Activated CD4-positive, alpha-beta T cell treated with anti-CD3 and anti-CD28 coated beads, Interleukin-2, amount 50 U/mL, for 4 hours (primary cell): ENCODE measurements around the gene RNF180.
"Not testable (repeated sequence)": the region's sequence is repeated elsewhere in the genome, so short reads cannot be mapped to it uniquely, and the experiment has no call there.

ENCODE experiments used
- DNase-seq, 2 experiments: peaks; one replicate each; pipeline ENCODE4 v3.0.0-alpha.2; 2020

The RNF180 gene

GRCh38 chr5:64286381-64286780 is 120.7 kb downstream of the RNF180 start:
- DNase-seq, result no peak

DNA sequence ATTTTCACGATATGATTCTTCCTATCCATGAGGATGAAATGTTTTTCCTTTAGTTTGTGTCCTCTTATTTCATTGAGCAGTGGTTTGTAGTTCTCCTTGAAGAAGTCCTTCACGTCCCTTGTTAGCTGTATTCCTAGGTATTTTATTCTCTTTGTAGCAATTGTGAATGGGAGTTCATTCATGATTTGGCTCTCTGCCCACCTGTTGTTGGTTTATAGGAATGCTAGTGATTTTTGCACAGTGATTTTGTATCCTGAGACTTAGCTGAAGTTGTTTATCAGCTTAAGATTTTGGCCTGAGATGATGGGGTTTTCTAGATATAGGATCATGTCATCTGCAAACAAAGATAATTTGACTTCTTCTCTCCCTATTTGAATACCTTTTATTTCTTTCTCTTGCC is 122.9 kb downstream of the RNF180 start:
- DNase-seq, result not testable (repeated sequence)

- no peak for DNase-seq
Observed at GRCh38 chr5:64292611-64293215, 127.1 kb downstream of the RNF180 start.

- DNase-seq, result no peak
Observed at GRCh38 chr5:64295101-64295500, 129.5 kb downstream of the RNF180 start.

DNA sequence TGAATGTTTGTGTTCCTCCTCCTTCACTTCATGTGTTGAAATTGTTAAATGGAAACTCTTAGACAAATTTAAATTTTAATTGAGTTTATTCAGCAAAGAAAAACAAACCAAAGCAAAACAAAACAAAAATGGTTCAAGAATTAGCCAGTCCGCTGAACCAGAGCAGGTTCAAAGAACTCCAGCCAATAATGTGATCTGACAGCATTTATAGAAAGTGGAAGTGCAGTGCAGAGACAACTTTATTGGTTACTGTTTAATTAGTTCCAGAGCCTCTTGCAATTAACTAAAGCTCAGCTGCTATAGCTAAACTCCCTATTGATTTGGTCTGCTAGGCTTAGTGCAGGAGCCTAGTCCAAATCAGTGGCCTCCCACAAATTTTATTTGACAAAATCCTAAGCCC is 132.9 kb downstream of the RNF180 start:
- no peak for DNase-seq

GRCh38 chr5:64299805-64300204 is 134.2 kb downstream of the RNF180 start:
- no peak for DNase-seq

GRCh38 chr5:64301566-64301965 is 135.9 kb downstream of the RNF180 start:
- no peak for DNase-seq

- DNase-seq, result no peak
Observed at GRCh38 chr5:64308135-64308534, 142.5 kb downstream of the RNF180 start.

DNA sequence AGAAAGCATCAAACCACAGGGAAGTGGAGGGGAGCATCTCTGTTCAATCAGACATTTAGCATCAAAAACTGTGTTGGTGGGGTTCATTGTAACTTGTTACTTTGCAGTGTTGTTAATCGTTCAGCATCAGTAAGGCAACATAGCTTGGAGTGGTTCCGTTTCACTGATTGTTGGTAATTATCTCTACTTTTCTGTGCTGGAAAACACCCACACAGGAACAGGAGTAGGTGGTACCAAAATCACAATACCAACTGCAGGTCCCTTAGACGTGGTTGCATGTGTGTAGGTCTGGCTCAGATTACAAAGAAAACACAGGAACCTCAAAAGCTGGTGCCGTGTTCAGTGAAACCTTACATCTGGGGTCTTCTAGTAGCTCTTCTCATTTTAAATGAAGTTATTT is 146.8 kb downstream of the RNF180 start:
- DNase-seq, result no peak

DNA sequence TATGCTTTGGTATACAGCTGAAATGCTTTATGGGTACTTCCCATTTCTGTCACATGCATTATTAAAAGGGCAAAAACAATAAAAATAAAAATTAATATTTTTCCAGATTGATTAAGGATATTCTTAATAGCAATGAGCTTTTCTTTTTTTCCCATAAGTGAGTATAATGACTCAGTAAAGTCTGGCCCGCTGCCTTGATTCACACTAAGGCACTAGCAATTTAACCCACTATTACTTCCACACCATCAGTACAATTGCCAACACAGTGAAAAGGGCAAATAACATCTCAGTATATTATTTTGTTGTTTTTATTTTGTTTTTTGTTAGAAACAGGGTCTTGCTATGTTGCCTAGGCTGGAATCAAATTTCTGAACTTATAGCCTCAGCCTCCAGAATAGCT is 150.1 kb downstream of the RNF180 start:
- DNase-seq, result no peak

- no peak for DNase-seq
Observed at GRCh38 chr5:64318175-64318574, 152.5 kb downstream of the RNF180 start.

DNA sequence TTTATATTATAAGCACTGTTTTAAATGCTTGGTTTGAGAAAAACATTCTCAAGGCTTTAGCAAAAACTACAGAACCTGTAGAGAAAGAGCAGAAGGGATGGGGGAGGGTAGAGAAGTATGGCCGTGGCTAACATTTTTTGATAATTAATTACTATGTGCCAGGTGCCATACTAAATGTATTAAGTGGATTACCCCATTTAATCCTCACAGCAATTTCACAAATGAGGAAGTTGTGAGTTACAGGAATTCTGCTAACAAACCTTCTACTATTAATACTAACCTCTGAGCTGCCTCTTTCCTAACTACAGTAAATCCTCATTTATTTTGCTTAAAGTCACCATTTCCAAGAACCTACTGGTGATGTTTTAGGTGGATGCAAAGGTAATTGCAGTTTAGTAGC is 157.9 kb downstream of the RNF180 start:
- no peak for DNase-seq

GRCh38 chr5:64330728-64331231 is 165.1 kb downstream of the RNF180 start:
- no peak for DNase-seq

DNA sequence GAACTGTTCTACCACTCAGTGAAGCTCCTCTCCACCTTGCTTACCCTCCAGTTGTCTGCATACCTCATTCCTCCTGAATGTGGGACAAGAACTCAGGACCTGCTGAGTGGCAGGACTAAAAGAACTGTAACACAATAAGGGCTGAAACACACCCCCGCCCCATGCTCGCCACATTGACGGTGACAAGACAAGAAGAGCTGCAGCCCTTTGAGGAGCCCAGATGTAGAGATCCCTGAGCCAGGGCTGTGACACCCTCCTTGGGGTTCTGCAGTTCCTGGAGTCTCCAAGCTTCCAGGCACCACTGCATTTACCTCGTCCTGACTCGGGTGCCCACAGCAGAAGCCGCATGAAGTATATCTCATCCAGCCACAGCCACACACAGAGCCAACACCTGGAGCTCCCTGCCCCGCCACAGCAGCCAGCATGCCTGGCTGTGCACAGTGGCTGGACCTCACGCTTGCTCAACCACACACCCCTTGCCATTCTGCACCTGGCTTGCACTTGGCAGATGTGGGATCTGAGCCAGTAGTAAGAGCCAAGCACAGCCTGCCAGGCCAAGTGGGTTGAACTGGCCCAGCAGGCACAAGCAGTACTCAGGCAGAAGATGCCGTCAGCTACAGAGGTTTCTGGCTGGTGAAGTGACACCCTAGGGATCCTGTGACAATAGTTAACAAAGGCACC is 166.1 kb downstream of the RNF180 start:
- DNase-seq, result no peak

DNA sequence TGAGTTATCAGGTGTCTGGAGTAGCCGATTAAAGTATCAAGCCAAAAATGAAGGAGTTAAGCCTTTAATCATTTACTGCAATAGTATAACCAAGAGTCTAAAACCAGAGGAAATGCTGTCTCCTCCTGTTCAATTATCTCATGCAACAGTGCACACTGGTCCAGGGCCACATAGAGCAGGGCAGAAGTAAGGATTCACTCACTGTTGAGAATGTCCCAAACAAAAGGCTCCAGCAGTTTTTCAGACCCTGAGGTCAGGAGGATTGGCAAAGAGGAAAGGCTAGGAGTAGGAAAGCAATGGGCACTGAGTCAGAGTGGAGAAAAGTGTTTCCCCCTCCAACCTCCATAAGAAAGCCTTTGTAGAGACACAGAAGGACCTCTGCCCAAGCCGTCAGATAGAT is 168.2 kb downstream of the RNF180 start:
- no peak for DNase-seq

DNA sequence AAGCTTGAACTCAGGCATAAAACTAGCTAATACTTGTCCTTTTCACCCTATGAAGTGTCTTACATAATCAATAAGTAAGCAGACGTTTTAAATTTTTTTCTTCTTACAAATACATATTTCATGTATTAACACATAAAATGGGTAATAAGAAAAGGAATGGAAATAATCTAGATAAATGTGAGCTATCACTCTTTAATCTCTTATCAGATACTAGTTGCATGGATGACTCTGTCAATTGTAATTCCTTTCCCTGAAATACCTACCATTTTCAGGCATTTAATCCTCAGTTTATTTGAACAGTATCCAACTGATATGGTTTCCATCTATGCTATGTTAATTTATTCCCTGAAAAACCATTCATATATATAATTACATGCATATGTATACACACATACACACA is 174.1 kb downstream of the RNF180 start:
- no peak for DNase-seq

DNA sequence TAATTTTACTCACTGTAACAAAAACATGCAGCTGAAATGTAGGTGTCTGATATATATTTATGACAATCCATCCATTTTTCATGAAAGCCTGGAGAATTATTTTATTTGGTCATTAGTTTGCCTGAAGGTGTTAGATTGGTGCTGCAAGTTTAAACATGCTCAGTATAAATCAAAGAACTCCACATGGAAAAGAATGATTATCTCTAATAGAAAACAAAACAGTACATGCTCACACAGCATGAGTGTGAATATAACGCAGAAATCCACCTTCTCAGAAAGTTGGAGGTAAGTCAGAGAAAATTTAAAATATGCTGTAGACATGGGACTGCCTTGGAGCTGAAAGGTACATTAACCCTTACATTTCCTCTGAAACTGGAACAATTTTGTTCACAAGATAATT is 174.7 kb downstream of the RNF180 start:
- no peak for DNase-seq

GRCh38 chr5:64341340-64341739 is 175.7 kb downstream of the RNF180 start:
- DNase-seq, result no peak

DNA sequence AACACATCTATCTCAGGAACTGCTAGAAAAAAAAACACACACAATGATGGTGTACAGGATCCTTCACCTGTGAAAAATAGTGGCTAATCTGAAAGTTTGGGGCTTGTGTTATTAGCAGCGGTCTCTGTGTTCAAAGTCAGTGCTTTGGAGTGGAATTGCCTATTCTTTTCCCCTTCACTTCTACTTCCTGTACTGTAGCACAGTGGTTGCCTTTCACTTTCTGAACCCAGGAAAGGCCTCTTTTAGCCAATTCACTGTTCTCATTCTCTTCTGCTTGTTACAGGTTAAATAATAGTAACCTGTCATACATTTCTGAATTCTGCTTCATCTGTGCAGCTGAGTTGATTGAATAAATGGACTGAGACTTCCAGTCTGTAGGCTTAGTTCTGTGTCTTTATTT is 178.9 kb downstream of the RNF180 start:
- no peak for DNase-seq

GRCh38 chr5:64347309-64347708 is 181.7 kb downstream of the RNF180 start:
- DNase-seq, result no peak

DNA sequence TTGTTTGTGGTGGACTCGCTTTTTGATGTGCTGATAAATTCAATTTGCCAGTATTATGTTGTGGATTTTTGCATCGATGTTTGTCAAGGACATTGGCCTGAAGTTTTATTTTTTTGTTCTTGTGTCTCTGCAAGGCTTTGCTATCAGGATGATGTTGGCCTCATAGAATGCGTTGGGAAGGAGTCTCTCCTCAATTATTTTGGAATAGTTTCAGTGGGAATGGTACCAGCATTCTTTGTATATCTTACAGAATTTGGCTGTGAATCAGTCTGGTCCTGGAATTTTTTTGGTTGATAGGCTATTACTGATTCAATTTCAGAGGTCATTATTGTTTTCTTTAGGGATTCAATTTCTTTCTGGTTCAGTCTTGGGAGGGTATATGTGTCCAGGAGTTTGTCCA is 198.8 kb downstream of the RNF180 start:
- DNase-seq, result no peak

- no peak for DNase-seq
Observed at GRCh38 chr5:64384765-64385164, 219.1 kb downstream of the RNF180 start.

GRCh38 chr5:64397552-64397951 is 231.9 kb downstream of the RNF180 start:
- DNase-seq, result no peak

DNA sequence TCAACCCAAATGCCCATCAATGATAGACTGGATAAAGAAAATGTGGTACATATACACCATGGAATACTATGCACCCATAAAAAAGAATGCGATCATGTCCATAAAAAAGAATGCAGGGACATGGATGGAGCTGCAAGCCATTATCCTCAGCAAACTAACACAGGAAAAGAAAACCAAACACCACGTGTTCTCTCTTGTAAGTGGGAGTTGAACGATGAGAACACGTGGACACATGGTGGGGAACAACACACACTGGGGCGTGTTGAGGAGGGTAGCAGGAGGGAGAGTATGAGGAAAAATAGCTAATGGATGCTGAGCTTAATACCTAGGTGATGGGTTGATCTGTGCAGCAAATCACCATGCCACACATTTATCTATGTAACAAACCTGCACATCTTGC is 233.1 kb downstream of the RNF180 start:
- DNase-seq, result not testable (repeated sequence)
